WERI-Rb-1 (cell line): ENCODE measurements around the gene ADORA2A.

Experiments
- DNase-seq: peaks from one replicate; pipeline ENCODE4 v3.0.0-alpha.2; 2020
- H3K27ac ChIP-seq: fragments of 250-450 bp; sonication (Bioruptor Pico); 2 replicates; pipeline ENCODE4 v1.5.1; 2020; ENCODE audit warnings: mild to moderate bottlenecking, moderate library complexity
- H3K27me3 ChIP-seq: fragments of 250-450 bp; sonication (Bioruptor Pico); 2 replicates; pipeline ENCODE4 v1.5.1; 2021; ENCODE audit warnings: mild to moderate bottlenecking, low read depth, moderate library complexity; ENCODE audit not compliant: insufficient read depth, severe bottlenecking
- H3K36me3 ChIP-seq: fragments of 250-450 bp; sonication (Bioruptor Pico); 2 replicates; pipeline ENCODE4 v1.5.1; 2020; ENCODE audit warnings: mild to moderate bottlenecking, moderate library complexity
- H3K4me3 ChIP-seq: 2 replicates; pipeline ENCODE4 v1.5.1; 2011; ENCODE audit warnings: low read depth, mild to moderate bottlenecking, control low read depth, low read length
- H3K9me3 ChIP-seq: fragments of 250-450 bp; sonication (Bioruptor Pico); 2 replicates; pipeline ENCODE4 v1.5.1; 2021; ENCODE audit warnings: mild to moderate bottlenecking, moderate library complexity; ENCODE audit not compliant: severe bottlenecking
- TF ChIP-seq, protein P1 (sequence below): IDR thresholded peaks from 2 replicates; pipeline ENCODE4 v1.5.1; 2011; ENCODE audit warnings: low read depth, mild to moderate bottlenecking, control low read depth, inconsistent platforms, low read length

Gene ADORA2A

DNA sequence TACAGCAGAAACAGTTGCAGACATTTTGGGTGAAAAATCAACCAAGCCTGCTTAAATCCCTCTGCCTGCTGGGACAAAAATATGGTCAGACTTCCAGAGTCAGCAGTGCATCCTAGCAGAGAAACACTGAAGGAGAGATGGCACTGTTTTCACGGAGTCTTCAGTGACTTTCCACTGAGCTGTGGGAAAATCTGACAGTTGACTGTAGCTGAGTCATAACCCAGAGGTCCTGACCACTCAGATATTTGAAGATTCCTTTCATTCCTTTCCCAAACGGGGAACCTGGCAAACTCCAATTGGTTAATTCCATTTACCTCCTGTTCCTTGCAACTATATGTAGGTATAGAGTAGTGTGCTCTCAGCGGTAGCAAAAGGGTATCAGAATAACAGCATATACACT is 46.8 kb downstream of the ADORA2A start:
- H3K36me3 ChIP-seq = no peaks in the 10 kb centered on the region
- no peak overlapping the region for H3K4me3 ChIP-seq
- TF ChIP-seq, protein P1, sequence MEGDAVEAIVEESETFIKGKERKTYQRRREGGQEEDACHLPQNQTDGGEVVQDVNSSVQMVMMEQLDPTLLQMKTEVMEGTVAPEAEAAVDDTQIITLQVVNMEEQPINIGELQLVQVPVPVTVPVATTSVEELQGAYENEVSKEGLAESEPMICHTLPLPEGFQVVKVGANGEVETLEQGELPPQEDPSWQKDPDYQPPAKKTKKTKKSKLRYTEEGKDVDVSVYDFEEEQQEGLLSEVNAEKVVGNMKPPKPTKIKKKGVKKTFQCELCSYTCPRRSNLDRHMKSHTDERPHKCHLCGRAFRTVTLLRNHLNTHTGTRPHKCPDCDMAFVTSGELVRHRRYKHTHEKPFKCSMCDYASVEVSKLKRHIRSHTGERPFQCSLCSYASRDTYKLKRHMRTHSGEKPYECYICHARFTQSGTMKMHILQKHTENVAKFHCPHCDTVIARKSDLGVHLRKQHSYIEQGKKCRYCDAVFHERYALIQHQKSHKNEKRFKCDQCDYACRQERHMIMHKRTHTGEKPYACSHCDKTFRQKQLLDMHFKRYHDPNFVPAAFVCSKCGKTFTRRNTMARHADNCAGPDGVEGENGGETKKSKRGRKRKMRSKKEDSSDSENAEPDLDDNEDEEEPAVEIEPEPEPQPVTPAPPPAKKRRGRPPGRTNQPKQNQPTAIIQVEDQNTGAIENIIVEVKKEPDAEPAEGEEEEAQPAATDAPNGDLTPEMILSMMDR = no peak
- H3K27ac ChIP-seq = no peak overlapping the region
- H3K9me3 ChIP-seq = no peaks in the 10 kb centered on the region
- DNase-seq = no peak
- H3K27me3 ChIP-seq = no peaks in the 10 kb centered on the region

DNA sequence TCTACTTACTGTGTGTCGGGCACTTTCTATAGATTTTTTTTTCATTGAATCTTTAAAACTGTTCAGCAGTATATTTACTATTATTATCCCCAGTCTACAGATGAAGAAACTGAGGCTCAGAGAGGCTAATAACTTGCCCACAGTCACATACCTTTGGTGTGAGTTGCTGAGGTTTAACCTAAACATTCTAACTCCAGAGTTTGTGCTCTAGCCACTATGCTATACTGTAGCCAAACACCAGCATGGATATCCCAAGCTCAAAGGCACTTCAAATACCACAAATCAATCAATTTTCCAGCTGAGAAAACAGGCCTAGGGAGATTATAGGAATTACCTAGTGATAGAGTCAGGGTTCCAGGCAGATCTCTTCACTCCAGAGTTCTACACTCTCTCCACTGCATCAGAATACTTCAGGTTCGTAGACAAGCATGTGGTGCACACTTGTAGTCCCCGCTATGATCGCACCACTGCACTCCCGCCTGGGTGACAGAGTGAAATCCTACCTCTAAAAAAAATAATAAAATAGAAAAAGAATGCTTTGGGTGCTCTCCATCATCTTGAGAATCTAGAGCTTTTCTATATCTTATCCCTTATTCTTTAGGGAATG is 47.4 kb downstream of the ADORA2A start:
- TF ChIP-seq, protein P1 = no peak
- H3K9me3 ChIP-seq = no peaks in the 10 kb centered on the region
- no peaks in the 10 kb centered on the region for H3K36me3 ChIP-seq
- H3K27me3 ChIP-seq = no peaks in the 10 kb centered on the region
- no peak for DNase-seq
- no peak overlapping the region for H3K4me3 ChIP-seq
- no peak overlapping the region for H3K27ac ChIP-seq

DNA sequence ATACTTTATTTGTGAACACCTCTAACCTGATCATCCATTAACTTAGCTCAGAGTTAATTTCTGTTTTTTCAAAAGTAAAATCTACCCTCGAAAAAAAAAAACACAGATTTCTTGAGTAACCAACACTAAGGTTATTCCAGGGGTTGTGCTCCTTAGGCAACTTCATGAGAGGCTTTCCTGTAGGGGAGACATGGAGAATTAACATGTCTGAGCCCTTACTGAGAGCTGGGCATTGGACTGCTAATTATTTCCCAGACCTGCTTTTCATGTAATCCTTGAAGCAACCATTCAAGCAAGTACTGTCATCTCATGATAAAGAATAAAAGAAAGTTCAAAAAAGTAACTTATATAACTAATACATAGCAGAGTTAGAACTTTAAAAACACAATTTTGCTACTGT is 54.2 kb downstream of the ADORA2A start:
- H3K27me3 ChIP-seq = no peaks in the 10 kb centered on the region
- H3K36me3 ChIP-seq = no peaks in the 10 kb centered on the region
- H3K9me3 ChIP-seq = no peaks in the 10 kb centered on the region
- DNase-seq = no peak
- no peak overlapping the region for H3K27ac ChIP-seq
- H3K4me3 ChIP-seq = no peak overlapping the region
- TF ChIP-seq, protein P1 = no peak

DNA sequence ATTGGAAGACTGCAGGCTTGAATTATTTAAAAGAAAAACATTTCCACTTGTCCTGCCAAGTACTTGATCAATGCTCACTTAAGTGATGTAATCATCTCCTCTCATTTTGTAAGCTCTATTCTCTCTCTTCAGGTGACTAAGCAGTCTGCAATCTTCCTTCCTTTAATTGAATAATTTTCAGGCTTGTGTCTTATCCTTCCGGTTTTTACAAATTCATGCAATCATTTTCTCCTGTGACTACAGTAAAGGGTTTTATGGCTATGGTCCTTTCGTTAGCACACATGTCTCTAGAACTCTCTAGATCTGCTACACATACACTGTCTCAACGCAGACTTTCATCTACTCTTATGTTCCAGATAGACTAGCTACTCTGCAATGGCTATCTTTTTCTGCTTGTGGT is 55.2 kb downstream of the ADORA2A start:
- TF ChIP-seq, protein P1 = no peak
- Histone ChIP-seq H3K4me3 (no peak overlapping the region), H3K27ac (no peak overlapping the region), H3K27me3 (no peaks in the 10 kb centered on the region), H3K36me3 (no peaks in the 10 kb centered on the region), H3K9me3 (no peaks in the 10 kb centered on the region)
- DNase-seq = no peak

DNA sequence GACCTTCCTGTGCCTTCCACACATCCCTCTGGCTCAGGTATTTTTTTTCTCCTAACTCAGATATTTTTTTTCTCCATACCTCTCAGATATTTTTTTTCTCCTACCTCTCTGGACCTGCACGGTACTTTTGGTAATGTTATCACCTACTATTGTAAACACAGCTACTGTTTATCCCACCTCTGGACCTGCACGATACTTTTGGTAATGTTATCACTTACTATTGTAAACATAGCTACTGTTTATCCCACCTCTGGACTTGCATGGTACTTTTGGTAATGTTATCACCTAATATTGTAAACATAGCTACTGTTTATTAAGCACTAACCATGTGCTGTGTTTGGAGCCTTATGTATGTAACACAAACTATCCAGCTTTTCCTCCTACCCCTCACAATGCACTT is 55.6 kb downstream of the ADORA2A start:
- no peaks in the 10 kb centered on the region for H3K36me3 ChIP-seq
- no peaks in the 10 kb centered on the region for H3K9me3 ChIP-seq
- no peaks in the 10 kb centered on the region for H3K27me3 ChIP-seq
- TF ChIP-seq, protein P1 = no peak
- no peak for DNase-seq
- no peak overlapping the region for H3K4me3 ChIP-seq
- no peak overlapping the region for H3K27ac ChIP-seq

DNA sequence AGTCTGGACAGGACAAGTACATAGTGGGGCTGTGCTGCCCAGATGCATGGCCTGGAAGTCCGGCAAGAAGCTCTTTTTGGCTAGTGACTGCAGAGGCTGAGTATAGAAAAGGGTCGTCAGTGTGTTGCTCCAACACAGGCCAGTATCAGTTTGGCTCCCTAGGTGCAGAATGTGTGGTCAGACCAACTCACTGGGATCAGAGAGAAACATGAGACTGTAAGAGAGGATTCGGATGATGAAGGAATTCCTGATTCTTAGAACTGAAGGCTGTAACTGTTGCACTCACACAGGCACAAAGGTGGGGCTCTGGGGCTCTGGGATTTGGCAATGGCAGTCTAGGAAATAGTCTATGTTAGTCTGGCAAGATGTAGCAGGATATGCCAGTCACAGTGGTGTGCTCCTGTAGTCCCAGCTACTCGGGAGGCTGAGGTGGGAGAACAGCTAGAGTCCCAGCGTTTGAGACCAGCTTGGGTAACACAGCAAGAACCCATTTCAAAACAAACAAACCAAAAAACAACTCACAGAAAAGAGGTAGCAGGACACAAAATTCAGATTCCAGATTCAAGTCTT is 56.7 kb downstream of the ADORA2A start:
- Histone ChIP-seq H3K4me3 (no peak overlapping the region), H3K36me3 (no peaks in the 10 kb centered on the region), H3K27ac (no peak overlapping the region), H3K27me3 (no peaks in the 10 kb centered on the region), H3K9me3 (no peaks in the 10 kb centered on the region)
- TF ChIP-seq, protein P1 = no peak
- DNase-seq = no peak
